GM23338 (cell line): ENCODE results near the gene KIF3B. TPM values are rescaled to one million over a fixed set of nuclear protein-coding genes. Genes with fewer than 3 reads are reported as not detected.
"Not testable (repeated sequence)": the region's sequence is repeated elsewhere in the genome, so short reads cannot be mapped to it uniquely, and the experiment has no call there.

Source experiments
- ATAC-seq: fragments of 200-7000 bp; cut with Tn5 transposase; 3 replicates; pipeline ENCODE4 v1.9.1; 2020
- DNase-seq: peaks from one replicate; pipeline ENCODE4 v3.0.0-alpha.2; 2015; ENCODE audit warnings: low spot score
- H2AFZ ChIP-seq: fragments of 200-600 bp; sonication (generic); 2 replicates; pipeline ENCODE4 v1.8.0; 2016; ENCODE audit warnings: antibody characterized with exemption, mild to moderate bottlenecking, moderate library complexity
- H3F3A ChIP-seq: fragments of 200-600 bp; sonication (generic); replicated peaks from 2 replicates; pipeline ENCODE4 v1.8.0; 2017; ENCODE audit warnings: antibody characterized with exemption, mixed run types, low read depth
- H3K27ac ChIP-seq: fragments of 200-600 bp; sonication (generic); 2 replicates; pipeline ENCODE4 v1.6.1; 2016; ENCODE audit warnings: low read depth
- H3K27me3 ChIP-seq: fragments of 200-600 bp; sonication (generic); 2 replicates; pipeline ENCODE4 v1.8.0; 2016; ENCODE audit warnings: mild to moderate bottlenecking, mixed run types, moderate library complexity; ENCODE audit not compliant: insufficient read depth
- H3K36me3 ChIP-seq: fragments of 200-600 bp; sonication (generic); 2 replicates; pipeline ENCODE4 v1.8.0; 2016; ENCODE audit warnings: mild to moderate bottlenecking; ENCODE audit not compliant: insufficient read depth
- H3K4me1 ChIP-seq: fragments of 200-600 bp; sonication (generic); 2 replicates; pipeline ENCODE4 v1.8.0; 2016; ENCODE audit warnings: mild to moderate bottlenecking, moderate library complexity; ENCODE audit not compliant: insufficient read depth
- H3K4me2 ChIP-seq: fragments of 200-600 bp; sonication (generic); 2 replicates; pipeline ENCODE4 v1.7.1; 2017; ENCODE audit warnings: mixed run types
- H3K4me3 ChIP-seq: fragments of 200-600 bp; sonication (generic); 2 replicates; pipeline ENCODE4 v1.6.1; 2016; ENCODE audit warnings: mixed run types
- H3K79me2 ChIP-seq: fragments of 200-600 bp; sonication (generic); replicated peaks from 2 replicates; pipeline ENCODE4 v1.8.0; 2017; ENCODE audit warnings: mild to moderate bottlenecking; ENCODE audit not compliant: insufficient read depth
- H3K9me2 ChIP-seq: fragments of 200-600 bp; sonication (generic); 2 replicates; pipeline ENCODE4 v1.8.0; 2017; ENCODE audit not compliant: insufficient read depth
- H4K20me1 ChIP-seq: fragments of 200-600 bp; sonication (generic); replicated peaks from 2 replicates; pipeline ENCODE4 v1.8.0; 2017; ENCODE audit warnings: mild to moderate bottlenecking; ENCODE audit not compliant: insufficient read depth
- H3K27ac Mint-ChIP-seq: 2 replicates; pipeline ENCODE4 v1.8.0; 2020; ENCODE audit warnings: inconsistent platforms, mild to moderate bottlenecking, moderate library complexity, mixed read lengths
- H3K27me3 Mint-ChIP-seq: 3 replicates; pipeline ENCODE4 v1.8.0; 2022; ENCODE audit warnings: low read depth, mild to moderate bottlenecking, moderate library complexity, mixed read lengths, inconsistent platforms; ENCODE audit not compliant: insufficient read depth, poor library complexity
- H3K36me3 Mint-ChIP-seq: 3 replicates; pipeline ENCODE4 v1.8.0; 2021; ENCODE audit warnings: low read depth, mild to moderate bottlenecking, inconsistent platforms, moderate library complexity, mixed read lengths
- H3K4me1 Mint-ChIP-seq: 3 replicates; pipeline ENCODE4 v1.8.0; 2020; ENCODE audit warnings: mild to moderate bottlenecking, inconsistent platforms, mixed read lengths
- H3K4me3 Mint-ChIP-seq: 3 replicates; pipeline ENCODE4 v1.8.0; 2021; ENCODE audit warnings: moderate library complexity, mild to moderate bottlenecking, inconsistent platforms, mixed read lengths
- H3K9me3 Mint-ChIP-seq: 3 replicates; pipeline ENCODE4 v1.8.0; 2020; ENCODE audit warnings: moderate library complexity, mild to moderate bottlenecking, inconsistent platforms, mixed read lengths
- CREB1 ChIP-seq: fragments of 250-450 bp; sonication (Bioruptor Pico); IDR thresholded peaks from 2 replicates; pipeline ENCODE4 v1.5.0; 2020; ENCODE audit warnings: low read depth, mild to moderate bottlenecking, moderate library complexity
- JUNB ChIP-seq: IDR thresholded peaks from one replicate; pipeline ENCODE4 v1.6.1; 2016; ENCODE audit warnings: antibody characterized with exemption; ENCODE audit not compliant: unreplicated experiment
- NANOG ChIP-seq: IDR thresholded peaks from 2 replicates; pipeline ENCODE4 v1.6.1; 2016; ENCODE audit warnings: antibody characterized with exemption, borderline replicate concordance
- POLR2AphosphoS5 ChIP-seq: IDR thresholded peaks from 2 replicates; pipeline ENCODE4 v1.6.1; 2016; ENCODE audit warnings: antibody characterized with exemption, low read depth
- STAT1 ChIP-seq: IDR thresholded peaks from one replicate; pipeline ENCODE4 v1.6.1; 2016; ENCODE audit warnings: antibody characterized with exemption; ENCODE audit not compliant: unreplicated experiment
- ZNF331 ChIP-seq: fragments of 250-450 bp; sonication (Bioruptor Pico); IDR thresholded peaks from 2 replicates; pipeline ENCODE4 v1.5.0; 2020; ENCODE audit warnings: low read depth, mild to moderate bottlenecking, moderate library complexity
- polyA plus RNA-seq: library from polyadenylated mRNA; unstranded; fragments of >200 nt; fragmentation: Nextera tagmentation; extraction: Ambion mirVana; gene quantifications from 2 replicates; pipeline ENCODE4 v1.2.1, GENCODE V29; 2016
- total RNA-seq: library from RNA; depleted of rRNA; stranded (reverse); fragments of >200 nt; shearing (Covaris generic); gene quantifications from 2 replicates; pipeline ENCODE4 v1.2.3, GENCODE V29; 2014
- TF ChIP-seq, protein P1 (sequence below), 2 experiments: fragments of 200-600 bp in 1 of 2; sonication (generic) in 1 of 2; conservative IDR thresholded peaks; 2 replicates each; pipeline versions ENCODE4 v1.5.1 to v1.6.1; 2016 to 2017; ENCODE audit warnings: antibody characterized with exemption in 2 of 2, low read depth in 2 of 2, mild to moderate bottlenecking in 2 of 2, moderate library complexity in 1 of 2
- TF ChIP-seq, protein P2 (sequence below): IDR thresholded peaks from 2 replicates; pipeline ENCODE4 v1.6.1; 2016; ENCODE audit warnings: antibody characterized with exemption
- TF ChIP-seq, protein P3 (sequence below): IDR thresholded peaks from one replicate; pipeline ENCODE4 v1.6.1; 2018; ENCODE audit warnings: antibody characterized with exemption; ENCODE audit not compliant: unreplicated experiment

Gene KIF3B
- total and polyA plus RNA-seq, 2 experiments from 2014 or later: 6.1 to 22.8 TPM

DNA sequence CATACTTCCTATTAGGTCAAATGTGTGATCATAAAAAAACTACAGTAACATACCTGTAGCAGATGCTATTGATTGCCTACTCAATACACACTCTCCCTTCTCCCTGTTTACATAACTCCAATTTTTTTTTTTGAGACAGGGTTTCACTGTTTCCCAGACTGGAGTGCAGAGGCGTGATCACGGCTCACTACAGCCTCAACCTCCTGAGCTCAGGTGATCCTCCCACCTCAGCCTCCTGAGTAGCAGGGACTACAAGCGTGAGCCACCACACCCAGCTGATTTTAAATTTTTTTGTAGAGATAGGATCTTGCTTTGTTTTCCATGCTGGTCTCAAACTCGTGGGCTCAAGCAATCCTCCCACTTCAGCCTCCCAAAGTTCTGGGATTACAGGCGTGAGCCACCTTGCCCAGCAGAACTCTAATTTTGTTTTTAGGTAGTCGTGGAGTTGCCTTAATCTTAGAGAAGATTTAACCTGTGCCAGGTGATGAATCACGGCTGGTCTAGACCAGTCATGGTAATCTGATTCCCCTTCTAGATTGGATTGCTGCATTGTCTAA lies 14.0 kb upstream of the KIF3B start (continued):
- TF ChIP-seq, protein P1, sequence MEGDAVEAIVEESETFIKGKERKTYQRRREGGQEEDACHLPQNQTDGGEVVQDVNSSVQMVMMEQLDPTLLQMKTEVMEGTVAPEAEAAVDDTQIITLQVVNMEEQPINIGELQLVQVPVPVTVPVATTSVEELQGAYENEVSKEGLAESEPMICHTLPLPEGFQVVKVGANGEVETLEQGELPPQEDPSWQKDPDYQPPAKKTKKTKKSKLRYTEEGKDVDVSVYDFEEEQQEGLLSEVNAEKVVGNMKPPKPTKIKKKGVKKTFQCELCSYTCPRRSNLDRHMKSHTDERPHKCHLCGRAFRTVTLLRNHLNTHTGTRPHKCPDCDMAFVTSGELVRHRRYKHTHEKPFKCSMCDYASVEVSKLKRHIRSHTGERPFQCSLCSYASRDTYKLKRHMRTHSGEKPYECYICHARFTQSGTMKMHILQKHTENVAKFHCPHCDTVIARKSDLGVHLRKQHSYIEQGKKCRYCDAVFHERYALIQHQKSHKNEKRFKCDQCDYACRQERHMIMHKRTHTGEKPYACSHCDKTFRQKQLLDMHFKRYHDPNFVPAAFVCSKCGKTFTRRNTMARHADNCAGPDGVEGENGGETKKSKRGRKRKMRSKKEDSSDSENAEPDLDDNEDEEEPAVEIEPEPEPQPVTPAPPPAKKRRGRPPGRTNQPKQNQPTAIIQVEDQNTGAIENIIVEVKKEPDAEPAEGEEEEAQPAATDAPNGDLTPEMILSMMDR (conservative IDR thresholded peaks at IDR 0.05; ENCODE audit: low read depth in 2 of 2): no peak
- no peak for TF ChIP-seq CREB1 (CRISPR knock-in tag)

DNA sequence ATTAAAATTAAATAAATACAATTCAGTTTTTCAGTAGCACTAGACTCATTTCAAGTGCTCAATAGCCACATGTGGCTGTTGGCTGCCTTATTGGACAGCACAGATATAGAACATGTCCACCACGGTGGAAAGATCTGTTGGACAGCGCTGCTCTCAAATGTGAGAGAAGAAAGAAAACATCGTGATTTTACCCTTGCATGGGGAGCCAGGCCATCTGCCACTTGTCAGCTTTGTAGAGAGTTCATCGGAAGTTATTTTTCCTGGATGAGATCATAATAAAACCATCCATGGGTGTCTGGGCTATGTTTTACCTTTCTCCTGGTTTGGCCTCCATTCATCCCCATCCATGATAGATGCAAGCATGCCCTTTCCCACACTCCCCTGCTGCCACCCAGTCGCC lies 5.8 kb upstream of the KIF3B start:
- H3K27ac Mint-ChIP-seq: no peak overlapping the region
- no peaks in the 10 kb centered on the region for H3K4me1 Mint-ChIP-seq
- no peak for DNase-seq
- no peaks in the 10 kb centered on the region for H3K36me3 Mint-ChIP-seq
- no peaks in the 10 kb centered on the region for H3K9me3 Mint-ChIP-seq
- Histone ChIP-seq H3K4me2 (no peak overlapping the region), H3F3A (no peaks in the 10 kb centered on the region), H3K9me2 (no peaks in the 10 kb centered on the region), H4K20me1 (no peaks in the 10 kb centered on the region), H2AFZ (peak overlapping the region; percentile 87; the same call in 1 of the 2 replicates), H3K36me3 (no peaks in the 10 kb centered on the region), H3K27ac (no peak overlapping the region), H3K27me3 (no peaks in the 10 kb centered on the region), H3K4me1 (no peaks in the 10 kb centered on the region; the same call in 1 of the 2 replicates), H3K4me3 (no peak overlapping the region), H3K79me2 (no peaks in the 10 kb centered on the region)
- TF ChIP-seq STAT1 (no peak), ZNF331 (CRISPR knock-in tag) (no peak)
- TF ChIP-seq, protein P2, sequence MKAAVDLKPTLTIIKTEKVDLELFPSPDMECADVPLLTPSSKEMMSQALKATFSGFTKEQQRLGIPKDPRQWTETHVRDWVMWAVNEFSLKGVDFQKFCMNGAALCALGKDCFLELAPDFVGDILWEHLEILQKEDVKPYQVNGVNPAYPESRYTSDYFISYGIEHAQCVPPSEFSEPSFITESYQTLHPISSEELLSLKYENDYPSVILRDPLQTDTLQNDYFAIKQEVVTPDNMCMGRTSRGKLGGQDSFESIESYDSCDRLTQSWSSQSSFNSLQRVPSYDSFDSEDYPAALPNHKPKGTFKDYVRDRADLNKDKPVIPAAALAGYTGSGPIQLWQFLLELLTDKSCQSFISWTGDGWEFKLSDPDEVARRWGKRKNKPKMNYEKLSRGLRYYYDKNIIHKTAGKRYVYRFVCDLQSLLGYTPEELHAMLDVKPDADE: no peak
- H3K4me3 Mint-ChIP-seq: no peak overlapping the region
- peaks cover 3% of the 10 kb centered on the region for H3K27me3 Mint-ChIP-seq
- no peak for ATAC-seq

DNA sequence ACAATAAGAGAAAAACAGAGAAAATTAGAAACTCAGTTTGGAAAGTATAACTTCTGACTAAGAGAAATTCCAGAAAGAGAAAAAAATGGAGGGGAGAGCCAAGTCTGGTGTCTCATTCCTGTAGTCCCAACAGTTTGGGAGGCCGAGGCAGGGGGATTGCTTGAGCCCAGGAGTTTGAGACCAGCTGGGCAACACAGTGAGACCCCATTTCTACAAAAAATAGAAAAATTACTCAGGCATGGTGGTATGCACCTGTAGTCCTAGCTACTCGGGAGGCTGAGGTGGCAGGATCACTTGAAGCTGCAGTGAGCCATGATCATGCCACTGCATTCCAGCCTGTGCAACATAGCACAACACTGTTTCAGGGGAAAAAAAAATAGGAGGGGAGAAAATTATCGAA lies 3.1 kb upstream of the KIF3B start:
- Mint-ChIP-seq H3K36me3 (no peaks in the 10 kb centered on the region), H3K4me3 (no peak overlapping the region), H3K27ac (no peak overlapping the region), H3K9me3 (no peaks in the 10 kb centered on the region), H3K4me1 (peaks cover 5% of the 10 kb centered on the region; the same call in 2 of the 3 replicates), H3K27me3 (peaks cover 4% of the 10 kb centered on the region)
- TF ChIP-seq POLR2AphosphoS5 (no peak), JUNB (no peak), CREB1 (CRISPR knock-in tag) (no peak), NANOG (no peak)
- TF ChIP-seq, protein P3, sequence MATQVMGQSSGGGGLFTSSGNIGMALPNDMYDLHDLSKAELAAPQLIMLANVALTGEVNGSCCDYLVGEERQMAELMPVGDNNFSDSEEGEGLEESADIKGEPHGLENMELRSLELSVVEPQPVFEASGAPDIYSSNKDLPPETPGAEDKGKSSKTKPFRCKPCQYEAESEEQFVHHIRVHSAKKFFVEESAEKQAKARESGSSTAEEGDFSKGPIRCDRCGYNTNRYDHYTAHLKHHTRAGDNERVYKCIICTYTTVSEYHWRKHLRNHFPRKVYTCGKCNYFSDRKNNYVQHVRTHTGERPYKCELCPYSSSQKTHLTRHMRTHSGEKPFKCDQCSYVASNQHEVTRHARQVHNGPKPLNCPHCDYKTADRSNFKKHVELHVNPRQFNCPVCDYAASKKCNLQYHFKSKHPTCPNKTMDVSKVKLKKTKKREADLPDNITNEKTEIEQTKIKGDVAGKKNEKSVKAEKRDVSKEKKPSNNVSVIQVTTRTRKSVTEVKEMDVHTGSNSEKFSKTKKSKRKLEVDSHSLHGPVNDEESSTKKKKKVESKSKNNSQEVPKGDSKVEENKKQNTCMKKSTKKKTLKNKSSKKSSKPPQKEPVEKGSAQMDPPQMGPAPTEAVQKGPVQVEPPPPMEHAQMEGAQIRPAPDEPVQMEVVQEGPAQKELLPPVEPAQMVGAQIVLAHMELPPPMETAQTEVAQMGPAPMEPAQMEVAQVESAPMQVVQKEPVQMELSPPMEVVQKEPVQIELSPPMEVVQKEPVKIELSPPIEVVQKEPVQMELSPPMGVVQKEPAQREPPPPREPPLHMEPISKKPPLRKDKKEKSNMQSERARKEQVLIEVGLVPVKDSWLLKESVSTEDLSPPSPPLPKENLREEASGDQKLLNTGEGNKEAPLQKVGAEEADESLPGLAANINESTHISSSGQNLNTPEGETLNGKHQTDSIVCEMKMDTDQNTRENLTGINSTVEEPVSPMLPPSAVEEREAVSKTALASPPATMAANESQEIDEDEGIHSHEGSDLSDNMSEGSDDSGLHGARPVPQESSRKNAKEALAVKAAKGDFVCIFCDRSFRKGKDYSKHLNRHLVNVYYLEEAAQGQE: no peak
- TF ChIP-seq, protein P1 (conservative IDR thresholded peaks at IDR 0.05; ENCODE audit: low read depth in 2 of 2): no peak
- H3F3A ChIP-seq: peaks cover 3% of the 10 kb centered on the region; the same call in 1 of the 2 replicates
- H2AFZ ChIP-seq: no peak overlapping the region
- no peaks in the 10 kb centered on the region for H3K9me2 ChIP-seq
- peaks cover 6% of the 10 kb centered on the region for H3K4me1 ChIP-seq
- no peaks in the 10 kb centered on the region for H3K36me3 ChIP-seq
- ATAC-seq (no peak), DNase-seq (no peak)
- no peaks in the 10 kb centered on the region for H3K27me3 ChIP-seq
- no peak overlapping the region for H3K4me3 ChIP-seq
- H3K79me2 ChIP-seq: peaks cover 15% of the 10 kb centered on the region
- H3K27ac ChIP-seq: no peak overlapping the region
- no peak overlapping the region for H3K4me2 ChIP-seq
- H4K20me1 ChIP-seq: no peaks in the 10 kb centered on the region

DNA sequence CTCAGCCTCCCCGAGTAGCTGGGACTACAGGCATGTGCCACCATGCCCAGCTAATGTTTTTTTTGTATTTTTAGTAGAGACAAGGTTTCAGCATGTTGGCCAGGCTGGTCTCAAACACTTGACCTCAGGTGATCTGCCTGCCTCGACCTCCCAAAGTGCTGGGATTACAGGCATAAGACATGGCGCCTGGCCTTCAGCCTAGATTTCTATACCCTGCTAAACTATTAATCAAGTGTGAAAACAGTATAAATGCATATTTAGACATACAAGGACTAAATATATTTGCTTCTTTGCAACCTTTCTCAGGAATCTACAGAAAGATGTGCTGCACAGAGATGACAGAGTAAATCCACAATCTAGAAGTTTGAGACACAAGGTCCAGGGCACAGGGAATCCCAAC lies 2.3 kb upstream of the KIF3B start:
- not testable (repeated sequence) for H3K27me3 Mint-ChIP-seq, ATAC-seq, H3K9me3 Mint-ChIP-seq, H3K36me3 ChIP-seq, H3K9me2 ChIP-seq, DNase-seq, H3K27ac Mint-ChIP-seq, H3F3A ChIP-seq, H2AFZ ChIP-seq, H3K4me1 ChIP-seq, H3K4me2 ChIP-seq, H3K36me3 Mint-ChIP-seq, H3K4me3 ChIP-seq, H4K20me1 ChIP-seq, H3K27ac ChIP-seq, H3K27me3 ChIP-seq, H3K4me3 Mint-ChIP-seq, H3K4me1 Mint-ChIP-seq
- peaks cover 23% of the 10 kb centered on the region for H3K79me2 ChIP-seq
